Breast epithelium (tissue), 3 donors: ENCODE measurements around the gene ADAMTSL3.

Source experiments
- CTCF ChIP-seq, 3 donors: fragments of 450-650 bp; IDR thresholded peaks; one replicate each; pipeline ENCODE4 v1.5.1; 2016 to 2017; ENCODE audit warnings: antibody characterized with exemption in 3 of 3, mild to moderate bottlenecking in 3 of 3, moderate library complexity in 3 of 3
- POLR2A ChIP-seq: fragments of 450-650 bp; IDR thresholded peaks from one replicate; pipeline ENCODE4 v1.6.1; 2016; ENCODE audit warnings: antibody characterized with exemption, mild to moderate bottlenecking, moderate library complexity
- POLR2AphosphoS5 ChIP-seq, 3 donors: sonication (generic); formaldehyde crosslinking; IDR thresholded peaks; one replicate each; pipeline ENCODE4 v1.6.1; 2017; ENCODE audit warnings: antibody characterized with exemption in 3 of 3

- TF ChIP-seq POLR2A = no peak
- no peak for TF ChIP-seq POLR2AphosphoS5 (IDR thresholded peaks at IDR 0.05)
- TF ChIP-seq CTCF (IDR thresholded peaks at IDR 0.05) = no peak
These were observed 345.6 kb downstream of the ADAMTSL3 start for GRCh38 chr15:83999396-84000135.
